H1 (cell line): ENCODE results near the gene GRK3. TPM values are rescaled to one million over a fixed set of nuclear protein-coding genes. Genes with fewer than 3 reads are reported as not detected.
"Not testable (repeated sequence)": the region's sequence is repeated elsewhere in the genome, so short reads cannot be mapped to it uniquely, and the experiment has no call there.

Experiments
- CTCF ChIA-PET: fragments of 300-600 bp; sonication (Branson Sonifier 250); formaldehyde crosslinking; loops from one replicate; lab custom pipeline; 2021; ENCODE audit not compliant: partially characterized antibody; lab: Charles Lee
- POLR2A ChIA-PET: fragments of 300-600 bp; sonication (Branson Sonifier 250); formaldehyde crosslinking; loops from one replicate; lab custom pipeline; 2021; ENCODE audit warnings: inconsistent platforms; ENCODE audit not compliant: partially characterized antibody; lab: Charles Lee
- DNase-seq, 2 experiments: peaks; one replicate each; pipeline versions ENCODE4 v3.0.0 to v3.0.0-alpha.2; 2010 to 2022; ENCODE audit warnings: low spot score in 2 of 2, low read depth in 1 of 2, mixed read lengths in 1 of 2
- FAIRE-seq: peaks from 2 replicates; lab custom pipeline; 2011; peaks lifted over from hg19 to GRCh38; lab: Jason Lieb, UNC
- H2AFZ ChIP-seq: 2 replicates; pipeline ENCODE4 v1.8.1; 2012; ENCODE audit warnings: low read length, inconsistent platforms
- H2AK5ac ChIP-seq: 2 replicates; pipeline ENCODE4 v1.6.1; 2013; ENCODE audit warnings: low read depth, low read length
- H2BK120ac ChIP-seq: replicated peaks from 2 replicates; pipeline ENCODE3; 2013; ENCODE audit warnings: low read depth, low read length, inconsistent platforms
- H2BK12ac ChIP-seq: 2 replicates; pipeline ENCODE4 v1.6.1; 2013; ENCODE audit warnings: low read depth, low read length
- H2BK15ac ChIP-seq: 2 replicates; pipeline ENCODE4 v1.6.1; 2013; ENCODE audit warnings: low read length
- H2BK20ac ChIP-seq: 2 replicates; pipeline ENCODE4 v1.6.1; 2013; ENCODE audit warnings: low read length
- H2BK5ac ChIP-seq: 2 replicates; pipeline ENCODE4 v1.6.1; 2013; ENCODE audit warnings: low read depth, low read length
- H3K14ac ChIP-seq: 2 replicates; pipeline ENCODE4 v1.6.1; 2013; ENCODE audit warnings: inconsistent platforms; ENCODE audit not compliant: insufficient read length
- H3K18ac ChIP-seq: 2 replicates; pipeline ENCODE4 v1.6.1; 2013; ENCODE audit warnings: low read length; ENCODE audit errors: extremely low read depth
- H3K23ac ChIP-seq: 2 replicates; pipeline ENCODE4 v1.6.1; 2013; ENCODE audit warnings: inconsistent platforms; ENCODE audit not compliant: insufficient read length
- H3K23me2 ChIP-seq: 2 replicates; pipeline ENCODE4 v1.6.1; 2013; ENCODE audit warnings: low read depth, low read length
- H3K27ac ChIP-seq: 2 replicates; pipeline ENCODE4 v1.6.1; 2011; ENCODE audit warnings: low read depth, low read length, inconsistent platforms
- H3K27me3 ChIP-seq, 4 experiments: replicated peaks in 1 of 4; 1 replicate in 1 of 4; 2 replicates in 3 of 4; pipeline versions ENCODE4 v1.6.1 to v1.8.1; 2011 to 2013; ENCODE audit warnings: low read length in 3 of 4, mild to moderate bottlenecking in 3 of 4, inconsistent platforms in 2 of 4, mixed read lengths in 2 of 4, moderate library complexity in 1 of 4; ENCODE audit not compliant: control insufficient read depth in 3 of 4, insufficient read depth in 3 of 4; ENCODE audit errors: extremely low read depth in 1 of 4
- H3K36me3 ChIP-seq, 4 experiments: 2 replicates each; pipeline versions ENCODE4 v1.6.1 to v1.8.1; 2011 to 2013; ENCODE audit warnings: mild to moderate bottlenecking in 4 of 4, low read length in 3 of 4, moderate library complexity in 2 of 4, control low read depth in 1 of 4, inconsistent platforms in 1 of 4; ENCODE audit not compliant: insufficient read depth in 4 of 4, control insufficient read depth in 2 of 4
- H3K4ac ChIP-seq: replicated peaks from 2 replicates; pipeline ENCODE3; 2013; ENCODE audit warnings: low read length, low read depth, mixed read lengths, inconsistent platforms; ENCODE audit not compliant: insufficient read length
- H3K4me1 ChIP-seq, 4 experiments: replicated peaks in 1 of 4; 1 replicate in 1 of 4; 2 replicates in 3 of 4; pipeline versions ENCODE4 v1.6.1 to v1.8.1; 2011 to 2013; ENCODE audit warnings: low read length in 3 of 4, inconsistent platforms in 2 of 4, mixed read lengths in 1 of 4; ENCODE audit not compliant: insufficient read depth in 4 of 4, control insufficient read depth in 3 of 4
- H3K4me2 ChIP-seq, 2 experiments: 2 replicates each; pipeline versions ENCODE4 v1.6.1 to v1.8.1; 2011 to 2013; ENCODE audit warnings: low read depth in 2 of 2, low read length in 2 of 2, control low read depth in 1 of 2, inconsistent platforms in 1 of 2, mild to moderate bottlenecking in 1 of 2; ENCODE audit not compliant: insufficient read depth in 1 of 2
- H3K4me3 ChIP-seq, 4 experiments: fragments of 200-600, 300-600 bp in 1 of 4; sonication (generic), shearing (Covaris generic), sonication (Bioruptor Twin) in 1 of 4; 2 replicates each; pipeline versions ENCODE4 v1.5.1 to v1.8.1; 2011 to 2016; ENCODE audit warnings: low read length in 4 of 4, low read depth in 3 of 4, control low read depth in 2 of 4, inconsistent platforms in 2 of 4, mild to moderate bottlenecking in 2 of 4, mixed read lengths in 1 of 4, moderate library complexity in 1 of 4; ENCODE audit not compliant: insufficient read depth in 2 of 4; ENCODE audit errors: extremely low read depth in 1 of 4
- H3K56ac ChIP-seq: replicated peaks from 2 replicates; pipeline ENCODE3; 2013; ENCODE audit warnings: low read depth, mild to moderate bottlenecking, mixed read lengths, low read length, inconsistent platforms; ENCODE audit not compliant: insufficient read length
- H3K79me1 ChIP-seq: 2 replicates; pipeline ENCODE4 v1.6.1; 2013; ENCODE audit warnings: low read depth, low read length, control low read depth
- H3K79me2 ChIP-seq, 2 experiments: 2 replicates each; pipeline versions ENCODE4 v1.6.1 to v1.8.1; 2012 to 2013; ENCODE audit warnings: low read length in 2 of 2, mild to moderate bottlenecking in 2 of 2, inconsistent platforms in 1 of 2; ENCODE audit not compliant: insufficient read depth in 2 of 2, control insufficient read depth in 1 of 2
- H3K9ac ChIP-seq, 4 experiments: replicated peaks in 1 of 4; 1 replicate in 1 of 4; 2 replicates in 3 of 4; pipeline versions ENCODE4 v1.6.1 to v1.8.1; 2011 to 2013; ENCODE audit warnings: low read depth in 3 of 4, low read length in 3 of 4, control low read depth in 2 of 4, mild to moderate bottlenecking in 2 of 4, moderate library complexity in 2 of 4, inconsistent platforms in 1 of 4; ENCODE audit errors: extremely low read depth in 1 of 4
- H3K9me3 ChIP-seq, 2 experiments: 2 replicates each; pipeline versions ENCODE4 v1.6.1 to v1.8.1; 2012 to 2013; ENCODE audit warnings: mild to moderate bottlenecking in 2 of 2, moderate library complexity in 2 of 2, control low read depth in 1 of 2, inconsistent platforms in 1 of 2, low read depth in 1 of 2, low read length in 1 of 2, mixed read lengths in 1 of 2; ENCODE audit not compliant: insufficient read depth in 2 of 2
- H4K20me1 ChIP-seq, 2 experiments: replicated peaks in 1 of 2; 2 replicates each; pipeline versions ENCODE3 to v1.8.1; 2011 to 2013; ENCODE audit warnings: inconsistent platforms in 2 of 2, low read length in 2 of 2, mild to moderate bottlenecking in 1 of 2; ENCODE audit not compliant: insufficient read depth in 2 of 2, control insufficient read depth in 1 of 2
- H4K5ac ChIP-seq: 2 replicates; pipeline ENCODE4 v1.6.1; 2013; ENCODE audit warnings: low read length, low read depth, mixed read lengths, inconsistent platforms; ENCODE audit not compliant: insufficient read length
- H4K8ac ChIP-seq: 2 replicates; pipeline ENCODE4 v1.8.0; 2013; ENCODE audit warnings: mild to moderate bottlenecking, moderate library complexity, low read length, inconsistent platforms; ENCODE audit not compliant: insufficient read depth; ENCODE audit errors: extremely low read depth
- H4K91ac ChIP-seq: replicated peaks from 2 replicates; pipeline ENCODE3; 2013; ENCODE audit warnings: low read length, mixed read lengths, inconsistent platforms; ENCODE audit not compliant: insufficient read length
- WGBS, 2 experiments: shearing (Covaris generic) in 1 of 2; methylation state at CpG; one replicate each; pipeline versions ENCODE4 v1.1.6 to v1.1.7; 2013 to 2015; ENCODE audit warnings: low lambda C conversion rate in 2 of 2, mixed read lengths in 2 of 2, inconsistent platforms in 1 of 2, low coverage in 1 of 2, missing lambda C conversion rate in 1 of 2; ENCODE audit not compliant: insufficient replicate concordance in 2 of 2, insufficient coverage in 1 of 2, insufficient read length in 1 of 2; ENCODE audit errors: extremely low coverage in 1 of 2, missing lambda C conversion rate in 1 of 2; 5-methylcytosine and 5-hydroxymethylcytosine counted together
- polyA plus RNA-seq, 7 experiments: library from polyadenylated mRNA; depleted of rRNA in 3 of 7; stranded (reverse) in 5 of 7; unstranded in 2 of 7; fragments of >200 nt in 5 of 7; fragments of 200-250 nt in 2 of 7; gene quantifications; 1 replicate in 5 of 7; 2 replicates in 1 of 7; 4 replicates in 1 of 7; pipeline versions ENCODE4 v1.2.1 to v1.2.3, GENCODE V29; 2011 to 2013; ENCODE audit warnings: missing spikeins in 2 of 7, mixed read lengths in 2 of 7
- total RNA-seq: library from RNA; stranded (reverse); fragmentation: NEBNext Ultra II Directional; extraction: Animal tissue kit (Norgen Biotek cat#: 25700); gene quantifications from 2 replicates; pipeline ENCODE4 v1.2.1, GENCODE V29; 2021

Gene GRK3
- total and polyA plus RNA-seq, 2 of the 8 experiments (the other 6 are each of a cell fraction or from before 2014, with no cell fraction given), result 7.5 to 35.3 TPM

- H2BK12ac ChIP-seq, H3K9ac ChIP-seq, H3K4me2 ChIP-seq, H3K27me3 ChIP-seq, H3K4me1 ChIP-seq, H3K36me3 ChIP-seq, CTCF ChIA-PET, H3K79me1 ChIP-seq, H3K23ac ChIP-seq, H3K79me2 ChIP-seq, FAIRE-seq, DNase-seq, H3K4ac ChIP-seq, H2BK15ac ChIP-seq, H4K20me1 ChIP-seq, H3K56ac ChIP-seq, H3K23me2 ChIP-seq, H3K18ac ChIP-seq, H2BK120ac ChIP-seq, H2BK20ac ChIP-seq, H3K9me3 ChIP-seq, H4K5ac ChIP-seq, H4K91ac ChIP-seq, H3K14ac ChIP-seq, H4K8ac ChIP-seq, POLR2A ChIA-PET, H2BK5ac ChIP-seq, H3K27ac ChIP-seq, H2AK5ac ChIP-seq, H2AFZ ChIP-seq, H3K4me3 ChIP-seq: not testable (repeated sequence)
- WGBS, 2 experiments, result 65% methylated on average over 3 of the region's 3 CpGs; no CpG with 5 or more reads in 1 of the 2 experiments
Measured at GRCh38 chr22:25614791-25615190, 50.3 kb downstream of the GRK3 start.
